Mammary epithelial cell (primary cell): Measurements from ENCODE around the gene SLC5A2.

Source experiments
- EZH2 ChIP-seq: IDR thresholded peaks from 2 replicates; pipeline ENCODE4 v1.6.1; 2012; ENCODE audit warnings: low read length, inconsistent platforms, borderline replicate concordance
- TF ChIP-seq, protein P1 (sequence below), 2 donors: IDR thresholded peaks in 1 of 2; conservative IDR thresholded peaks in 1 of 2; 2 replicates each; pipeline ENCODE4 v1.5.1; 2011 to 2012; ENCODE audit warnings: inconsistent platforms in 2 of 2, low read length in 2 of 2, mild to moderate bottlenecking in 2 of 2, control low read depth in 1 of 2, low read depth in 1 of 2; ENCODE audit not compliant: insufficient read depth in 1 of 2; ENCODE audit errors: extremely low read depth in 1 of 2

DNA sequence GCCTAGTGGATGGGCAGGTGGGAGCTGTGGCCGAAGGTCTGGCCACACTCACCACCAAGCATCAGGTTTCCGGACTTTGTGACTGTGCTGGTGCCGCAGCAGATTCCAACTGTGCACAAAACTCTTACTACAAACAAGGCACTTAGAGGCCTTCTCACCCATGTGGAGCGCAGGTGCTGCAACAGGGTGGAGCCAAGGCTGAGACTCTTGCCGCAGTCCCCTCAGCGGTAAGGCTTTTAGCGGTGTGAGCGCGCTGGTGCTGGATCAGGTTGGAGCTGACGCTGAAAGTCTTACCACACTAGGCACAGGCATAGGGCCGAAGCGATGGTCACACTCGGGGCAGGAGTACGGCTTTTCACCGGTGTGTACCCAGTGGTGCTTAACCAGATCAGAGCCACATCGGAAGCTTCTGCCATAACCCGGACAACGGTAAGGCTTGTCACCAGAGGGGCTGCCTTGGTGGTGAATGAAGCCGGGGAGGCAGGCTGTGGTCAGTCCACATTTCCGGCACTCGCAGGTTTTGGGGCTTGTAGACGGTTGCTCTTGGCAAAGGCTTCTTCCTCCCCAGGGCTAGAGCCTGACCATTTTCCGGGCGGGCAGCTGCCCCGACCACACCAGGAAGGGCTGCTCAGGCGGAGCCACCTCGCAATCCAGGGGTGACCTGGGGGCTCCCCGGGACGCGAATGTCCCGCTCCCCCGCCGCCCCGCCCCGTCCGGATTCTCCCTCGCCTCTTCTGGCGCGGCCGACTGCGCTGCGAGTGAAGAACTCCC is 24.7 kb upstream of the SLC5A2 start:
- TF ChIP-seq, protein P1, sequence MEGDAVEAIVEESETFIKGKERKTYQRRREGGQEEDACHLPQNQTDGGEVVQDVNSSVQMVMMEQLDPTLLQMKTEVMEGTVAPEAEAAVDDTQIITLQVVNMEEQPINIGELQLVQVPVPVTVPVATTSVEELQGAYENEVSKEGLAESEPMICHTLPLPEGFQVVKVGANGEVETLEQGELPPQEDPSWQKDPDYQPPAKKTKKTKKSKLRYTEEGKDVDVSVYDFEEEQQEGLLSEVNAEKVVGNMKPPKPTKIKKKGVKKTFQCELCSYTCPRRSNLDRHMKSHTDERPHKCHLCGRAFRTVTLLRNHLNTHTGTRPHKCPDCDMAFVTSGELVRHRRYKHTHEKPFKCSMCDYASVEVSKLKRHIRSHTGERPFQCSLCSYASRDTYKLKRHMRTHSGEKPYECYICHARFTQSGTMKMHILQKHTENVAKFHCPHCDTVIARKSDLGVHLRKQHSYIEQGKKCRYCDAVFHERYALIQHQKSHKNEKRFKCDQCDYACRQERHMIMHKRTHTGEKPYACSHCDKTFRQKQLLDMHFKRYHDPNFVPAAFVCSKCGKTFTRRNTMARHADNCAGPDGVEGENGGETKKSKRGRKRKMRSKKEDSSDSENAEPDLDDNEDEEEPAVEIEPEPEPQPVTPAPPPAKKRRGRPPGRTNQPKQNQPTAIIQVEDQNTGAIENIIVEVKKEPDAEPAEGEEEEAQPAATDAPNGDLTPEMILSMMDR (conservative IDR thresholded peaks at IDR 0.05 in 1 of 2, IDR thresholded peaks at IDR 0.05 in 1 of 2; ENCODE audit: extremely low read depth in 1 of 2, insufficient read depth in 1 of 2, low read depth in 1 of 2, low read length in 2 of 2), result peak; percentile 15 to 39
- TF ChIP-seq EZH2, result no peak
